T-helper 1 cell treated with Interleukin-12 subunit alpha and Interleukin-12 subunit beta and Interleukin-4 antibody, amounts not matched to agents 30 μg/mL and 1 μg/mL, for 36 hours (primary cell): ENCODE measurements around the gene EDIL3.
"Not testable (repeated sequence)": the region's sequence is repeated elsewhere in the genome, so short reads cannot be mapped to it uniquely, and the experiment has no call there.

Source experiments
- H3K27ac Mint-ChIP-seq: one replicate; pipeline ENCODE4 v1.8.0; 2021; ENCODE audit warnings: mild to moderate bottlenecking, mixed read lengths
- H3K27me3 Mint-ChIP-seq: one replicate; pipeline ENCODE4 v1.8.0; 2021; ENCODE audit warnings: low read depth, mixed read lengths
- H3K36me3 Mint-ChIP-seq: one replicate; pipeline ENCODE4 v1.8.0; 2021; ENCODE audit warnings: low read depth, mixed read lengths
- H3K4me1 Mint-ChIP-seq: one replicate; pipeline ENCODE4 v1.8.0; 2021; ENCODE audit warnings: low read depth, mixed read lengths
- H3K4me3 Mint-ChIP-seq: one replicate; pipeline ENCODE4 v1.8.0; 2021; ENCODE audit warnings: mild to moderate bottlenecking, moderate library complexity, mixed read lengths
- H3K9me3 Mint-ChIP-seq: one replicate; pipeline ENCODE4 v1.8.0; 2021; ENCODE audit warnings: mixed read lengths

EDIL3 gene

DNA sequence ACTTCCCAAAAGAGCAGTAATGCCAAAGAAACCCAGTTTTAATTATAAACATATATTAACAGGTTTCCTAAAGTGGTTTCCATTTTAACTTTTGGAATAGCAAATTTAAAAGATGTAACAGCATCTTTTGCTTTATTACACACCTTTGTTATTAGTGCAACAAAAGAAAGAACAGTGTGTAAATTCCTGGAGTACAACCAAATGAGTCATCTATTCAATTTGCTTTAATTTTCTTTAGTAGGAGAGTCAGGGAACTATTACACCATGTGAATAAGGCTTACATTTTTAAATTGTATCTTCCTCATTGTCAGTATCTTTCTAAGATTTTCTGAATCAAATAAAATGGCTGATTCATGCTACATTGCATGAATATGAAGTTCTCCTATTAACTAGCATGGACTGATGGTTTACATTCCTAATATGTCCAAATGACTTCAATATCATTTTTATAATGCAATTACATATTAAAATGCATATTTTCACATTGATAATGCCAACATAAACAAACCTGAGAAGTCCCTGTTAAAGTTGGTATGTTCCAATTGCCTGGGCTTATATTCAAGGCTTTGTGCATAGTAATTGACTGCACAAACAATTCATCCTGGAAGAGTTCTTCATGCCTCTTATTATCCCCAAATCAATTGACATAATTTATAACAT lies 22.5 kb downstream of the EDIL3 start:
- Mint-ChIP-seq H3K4me3 (no peak overlapping the region), H3K36me3 (no peaks in the 10 kb centered on the region), H3K27ac (no peak overlapping the region), H3K9me3 (no peaks in the 10 kb centered on the region), H3K4me1 (no peaks in the 10 kb centered on the region), H3K27me3 (no peaks in the 10 kb centered on the region)

DNA sequence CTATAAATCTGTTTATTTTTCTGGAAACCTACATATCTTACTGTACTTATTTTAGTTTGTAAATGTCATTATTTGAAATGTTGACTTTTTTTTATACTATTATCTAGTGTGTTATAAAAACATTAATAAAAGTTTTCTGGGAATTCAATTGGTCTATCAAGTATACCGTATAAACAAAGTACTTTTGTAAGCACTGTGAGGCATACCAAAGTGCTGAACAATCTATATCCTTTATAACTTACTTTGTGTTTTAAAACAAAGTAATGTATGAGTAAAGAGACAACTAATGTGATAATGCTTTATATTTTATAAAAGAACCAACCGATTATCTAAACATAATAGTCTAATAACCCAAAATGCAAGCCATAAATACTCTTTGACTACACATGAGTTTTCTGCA lies 23.1 kb downstream of the EDIL3 start:
- Mint-ChIP-seq H3K9me3 (no peaks in the 10 kb centered on the region), H3K27me3 (no peaks in the 10 kb centered on the region), H3K4me3 (no peak overlapping the region), H3K27ac (no peak overlapping the region), H3K36me3 (no peaks in the 10 kb centered on the region), H3K4me1 (no peaks in the 10 kb centered on the region)

DNA sequence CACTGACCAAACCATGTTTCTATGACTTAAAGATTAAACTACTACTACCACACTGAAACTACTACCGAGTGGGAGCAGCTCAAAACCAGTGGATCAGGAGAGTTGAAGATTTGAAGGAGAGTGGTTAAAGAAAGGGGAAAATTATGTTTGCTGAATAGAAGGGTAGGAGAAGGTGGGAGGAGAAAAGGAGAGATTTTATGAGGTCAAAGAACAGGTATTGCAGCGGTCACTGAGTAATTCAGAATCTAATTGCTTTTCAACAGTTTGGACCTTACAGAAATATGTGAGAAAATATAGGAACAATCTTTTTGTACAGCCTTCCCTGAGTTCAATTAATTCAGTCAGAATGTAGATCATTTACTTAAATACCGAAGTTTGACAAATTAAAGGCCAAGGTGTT lies 24.6 kb downstream of the EDIL3 start:
- no peak overlapping the region for H3K4me3 Mint-ChIP-seq
- H3K27ac Mint-ChIP-seq: no peak overlapping the region
- H3K27me3 Mint-ChIP-seq: no peaks in the 10 kb centered on the region
- H3K4me1 Mint-ChIP-seq: no peaks in the 10 kb centered on the region
- no peaks in the 10 kb centered on the region for H3K9me3 Mint-ChIP-seq
- H3K36me3 Mint-ChIP-seq: no peaks in the 10 kb centered on the region

DNA sequence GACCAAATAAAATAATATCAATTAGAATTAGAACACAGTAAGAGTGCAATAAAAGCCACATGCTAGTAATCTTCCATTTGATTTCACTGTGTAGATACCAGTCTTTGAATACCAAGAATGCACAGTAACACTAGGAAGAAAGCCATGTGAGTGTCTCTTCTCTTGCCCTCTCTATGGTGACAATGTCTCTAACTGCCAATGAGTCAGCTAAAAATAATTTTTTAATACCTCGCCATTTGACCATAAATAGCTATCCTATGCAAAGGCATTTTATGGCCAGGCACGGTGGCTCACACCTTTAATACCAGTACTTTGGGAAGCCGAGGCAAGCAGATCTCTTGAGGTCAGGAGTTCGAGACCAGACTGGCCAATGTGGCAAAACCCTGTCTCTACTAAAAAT lies 30.6 kb downstream of the EDIL3 start:
- Mint-ChIP-seq H3K4me1 (no peaks in the 10 kb centered on the region), H3K9me3 (no peaks in the 10 kb centered on the region), H3K4me3 (no peak overlapping the region), H3K27ac (no peak overlapping the region), H3K36me3 (no peaks in the 10 kb centered on the region), H3K27me3 (no peaks in the 10 kb centered on the region)

DNA sequence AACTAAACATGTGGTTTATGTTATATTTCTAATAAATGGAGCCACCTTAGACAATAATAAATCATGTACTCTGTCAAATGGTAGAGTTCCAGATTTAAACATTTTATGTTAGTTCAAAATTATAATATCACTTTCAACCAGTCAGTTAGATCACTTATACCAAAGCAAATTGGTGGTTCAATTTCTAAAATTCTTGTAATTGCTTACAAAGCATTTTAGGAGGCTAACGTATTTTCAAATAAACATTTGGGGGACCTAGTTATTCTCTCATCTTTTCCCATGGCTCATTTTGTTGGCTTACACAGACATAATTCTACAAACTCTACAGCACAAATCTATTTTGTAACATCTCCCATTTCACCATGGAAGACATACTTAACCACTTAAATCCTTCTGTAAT lies 39.9 kb downstream of the EDIL3 start:
- Mint-ChIP-seq H3K36me3 (no peaks in the 10 kb centered on the region), H3K9me3 (no peaks in the 10 kb centered on the region), H3K27ac (no peak overlapping the region), H3K27me3 (no peaks in the 10 kb centered on the region), H3K4me1 (no peaks in the 10 kb centered on the region), H3K4me3 (no peak overlapping the region)

DNA sequence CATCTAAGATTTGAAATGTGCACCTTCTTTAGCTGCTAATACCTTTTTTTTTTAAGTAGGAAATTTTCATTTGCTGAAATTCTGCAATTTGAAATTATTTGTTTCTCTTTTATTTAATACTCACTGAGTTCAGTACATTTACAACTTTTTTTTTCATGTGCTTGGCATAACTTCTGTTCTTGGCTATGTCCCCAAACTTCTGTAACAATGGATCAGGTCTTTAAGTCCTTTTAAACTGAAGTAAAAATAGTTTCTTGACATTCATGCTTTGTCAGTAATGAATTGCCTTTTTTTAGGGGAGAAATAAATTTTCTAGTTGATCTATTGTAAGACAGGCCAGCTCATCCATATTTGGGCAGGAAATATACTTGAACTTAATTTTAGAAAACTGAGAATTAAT lies 41.5 kb downstream of the EDIL3 start:
- H3K9me3 Mint-ChIP-seq: no peaks in the 10 kb centered on the region
- no peaks in the 10 kb centered on the region for H3K27me3 Mint-ChIP-seq
- H3K4me1 Mint-ChIP-seq: no peaks in the 10 kb centered on the region
- no peak overlapping the region for H3K27ac Mint-ChIP-seq
- H3K4me3 Mint-ChIP-seq: no peak overlapping the region
- no peaks in the 10 kb centered on the region for H3K36me3 Mint-ChIP-seq

DNA sequence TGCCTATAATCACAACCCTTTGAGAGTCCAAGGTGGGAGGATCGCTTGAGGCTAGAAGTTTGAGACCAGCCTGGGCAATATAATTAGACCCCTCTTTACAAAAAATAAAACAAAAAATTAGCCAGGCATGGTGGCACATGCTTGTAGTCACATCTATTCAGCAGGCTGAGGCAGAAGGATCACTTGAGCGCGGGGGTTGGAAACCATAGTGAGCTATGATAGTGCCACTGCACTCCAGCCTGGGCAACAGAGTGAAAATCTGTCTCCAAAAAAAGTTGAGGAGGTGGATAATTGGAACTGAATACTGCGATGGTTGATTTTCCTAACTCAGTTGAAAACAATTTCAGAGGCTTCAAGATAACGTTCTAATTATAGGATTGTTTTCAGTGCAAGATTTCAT lies 52.6 kb downstream of the EDIL3 start:
- no peaks in the 10 kb centered on the region for H3K4me1 Mint-ChIP-seq

DNA sequence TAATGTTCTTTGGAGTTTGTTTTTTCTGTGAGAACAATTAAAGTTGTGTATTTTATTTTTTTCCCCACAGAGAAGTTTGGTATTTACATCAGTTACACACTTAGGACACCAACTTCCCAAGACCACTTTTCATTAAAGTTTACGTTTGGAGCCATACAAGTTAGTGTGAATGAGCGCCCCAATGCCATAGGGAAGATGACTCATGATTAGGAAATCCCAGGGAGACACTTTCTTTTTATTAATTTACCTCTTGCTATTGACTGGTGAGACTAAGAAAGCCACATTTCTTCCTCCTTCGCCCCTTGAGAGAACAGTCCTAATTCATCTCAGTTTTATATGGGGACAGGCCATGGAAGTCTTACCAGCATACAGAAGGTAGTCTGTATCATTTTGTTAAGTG lies 57.1 kb downstream of the EDIL3 start:
- H3K27me3 Mint-ChIP-seq: no peaks in the 10 kb centered on the region
- peaks cover 1% of the 10 kb centered on the region for H3K9me3 Mint-ChIP-seq
- no peak overlapping the region for H3K4me3 Mint-ChIP-seq
- H3K27ac Mint-ChIP-seq: no peak overlapping the region
- no peaks in the 10 kb centered on the region for H3K4me1 Mint-ChIP-seq
- H3K36me3 Mint-ChIP-seq: no peaks in the 10 kb centered on the region

More for the DNA sequence above, 52.6 kb downstream of the EDIL3 start:
- Mint-ChIP-seq H3K9me3 (no peaks in the 10 kb centered on the region), H3K27me3 (no peaks in the 10 kb centered on the region), H3K36me3 (no peaks in the 10 kb centered on the region), H3K4me3 (no peak overlapping the region), H3K27ac (no peak overlapping the region)

DNA sequence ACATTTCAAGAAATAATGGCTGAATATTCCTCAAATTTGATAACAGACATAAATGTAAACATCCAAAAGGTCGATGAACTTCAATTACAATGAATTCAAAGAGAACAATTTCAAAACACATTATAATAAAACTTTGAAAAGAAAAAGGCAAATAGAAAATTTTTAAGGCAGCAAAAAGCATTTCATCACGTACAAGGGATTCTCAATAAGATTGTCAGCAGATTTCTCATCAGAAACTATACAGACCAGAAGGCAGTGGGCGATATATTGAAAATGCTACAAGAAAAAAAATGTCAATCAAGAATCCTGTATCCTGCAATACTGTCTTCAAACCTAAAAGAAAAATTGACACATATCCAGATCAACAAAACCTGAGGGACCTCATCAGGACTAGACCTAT lies 62.0 kb downstream of the EDIL3 start:
- no peak overlapping the region for H3K27ac Mint-ChIP-seq

DNA sequence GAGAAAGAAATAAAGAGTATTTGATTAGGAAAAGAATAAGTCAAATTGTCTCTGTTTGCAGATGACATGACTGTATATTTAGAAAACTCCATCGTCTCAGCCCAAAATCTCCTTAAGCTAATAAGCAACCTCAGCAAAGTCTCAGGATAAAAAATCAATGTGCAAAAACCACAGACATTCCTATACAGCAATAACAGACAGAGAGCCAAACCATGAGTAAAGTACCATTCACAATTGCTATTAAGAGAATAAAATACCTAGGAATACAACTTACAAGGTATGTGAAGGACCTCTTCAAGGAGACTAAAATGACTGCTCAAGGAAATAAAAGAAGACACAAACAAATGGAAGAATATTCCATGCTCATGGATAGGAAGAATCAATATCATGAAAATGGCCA lies 66.9 kb downstream of the EDIL3 start:
- not testable (repeated sequence) for H3K36me3 Mint-ChIP-seq, H3K4me1 Mint-ChIP-seq, H3K27me3 Mint-ChIP-seq, H3K27ac Mint-ChIP-seq, H3K4me3 Mint-ChIP-seq
- peaks cover 10% of the 10 kb centered on the region for H3K9me3 Mint-ChIP-seq

More for the DNA sequence above, 62.0 kb downstream of the EDIL3 start:
- Mint-ChIP-seq H3K4me1 (no peaks in the 10 kb centered on the region), H3K36me3 (no peaks in the 10 kb centered on the region), H3K4me3 (no peak overlapping the region), H3K27me3 (no peaks in the 10 kb centered on the region), H3K9me3 (peaks cover 10% of the 10 kb centered on the region)

DNA sequence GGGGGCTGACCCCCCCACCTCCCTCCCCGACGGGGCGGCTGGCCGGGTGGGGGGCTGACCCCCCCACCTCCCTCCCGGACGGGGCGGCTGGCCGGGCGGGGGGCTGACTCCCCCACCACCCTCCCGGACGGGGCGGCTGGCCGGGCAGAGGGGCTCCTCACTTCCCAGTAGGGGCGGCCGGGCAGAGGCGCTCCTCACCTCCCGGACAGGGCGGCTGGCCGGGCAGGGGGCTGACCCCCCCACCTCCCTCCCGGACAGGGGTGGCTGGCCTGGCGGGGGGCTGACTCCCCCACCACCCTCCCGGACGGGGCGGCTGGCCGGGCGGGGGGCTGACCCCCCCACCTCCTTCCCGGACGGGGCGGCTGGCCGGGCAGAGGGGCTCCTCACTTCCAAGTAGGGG lies 72.4 kb downstream of the EDIL3 start:
- not testable (repeated sequence) for H3K36me3 Mint-ChIP-seq, H3K27me3 Mint-ChIP-seq, H3K4me3 Mint-ChIP-seq, H3K9me3 Mint-ChIP-seq, H3K27ac Mint-ChIP-seq, H3K4me1 Mint-ChIP-seq

DNA sequence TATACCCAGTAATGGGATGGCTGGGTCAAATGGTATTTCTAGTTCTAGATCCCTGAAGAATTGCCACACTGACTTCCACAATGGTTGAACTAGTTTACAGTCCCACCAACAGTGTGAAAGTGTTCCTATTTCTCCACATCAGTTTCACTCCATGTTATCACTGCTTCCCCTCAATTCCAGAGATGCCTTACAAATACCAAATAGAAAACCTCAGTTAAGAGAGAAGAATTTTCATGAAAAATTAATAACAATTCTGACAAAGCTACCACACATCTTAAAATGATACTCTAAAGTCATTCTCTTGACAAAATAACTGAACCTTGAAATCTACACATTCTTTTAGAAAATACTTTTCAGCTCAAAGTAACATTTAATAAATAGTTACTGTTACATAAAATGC lies 74.8 kb downstream of the EDIL3 start:
- H3K4me3 Mint-ChIP-seq, H3K4me1 Mint-ChIP-seq, H3K27me3 Mint-ChIP-seq, H3K9me3 Mint-ChIP-seq, H3K36me3 Mint-ChIP-seq, H3K27ac Mint-ChIP-seq: not testable (repeated sequence)

DNA sequence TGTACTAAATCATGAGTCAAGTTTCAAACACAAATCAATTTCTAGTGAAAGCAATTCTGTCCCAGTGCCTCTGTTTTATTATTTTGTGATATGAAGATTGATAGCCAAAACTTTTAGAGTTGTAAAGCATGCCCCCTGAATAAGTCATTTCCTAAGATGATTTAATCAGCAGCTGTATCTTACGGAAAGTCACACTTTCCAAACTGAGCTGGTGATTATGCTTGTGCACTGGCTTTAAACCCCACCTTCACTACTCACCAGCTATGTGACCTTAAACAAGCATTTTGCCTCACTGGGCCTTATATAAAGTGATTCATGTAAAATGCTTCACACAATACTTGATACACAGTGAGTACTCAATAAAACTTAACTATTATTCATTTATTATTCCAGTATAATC lies 78.1 kb downstream of the EDIL3 start:
- no peak overlapping the region for H3K4me3 Mint-ChIP-seq
- no peaks in the 10 kb centered on the region for H3K4me1 Mint-ChIP-seq
- H3K36me3 Mint-ChIP-seq: no peaks in the 10 kb centered on the region
- no peaks in the 10 kb centered on the region for H3K27me3 Mint-ChIP-seq
- no peak overlapping the region for H3K27ac Mint-ChIP-seq
- H3K9me3 Mint-ChIP-seq: no peaks in the 10 kb centered on the region

DNA sequence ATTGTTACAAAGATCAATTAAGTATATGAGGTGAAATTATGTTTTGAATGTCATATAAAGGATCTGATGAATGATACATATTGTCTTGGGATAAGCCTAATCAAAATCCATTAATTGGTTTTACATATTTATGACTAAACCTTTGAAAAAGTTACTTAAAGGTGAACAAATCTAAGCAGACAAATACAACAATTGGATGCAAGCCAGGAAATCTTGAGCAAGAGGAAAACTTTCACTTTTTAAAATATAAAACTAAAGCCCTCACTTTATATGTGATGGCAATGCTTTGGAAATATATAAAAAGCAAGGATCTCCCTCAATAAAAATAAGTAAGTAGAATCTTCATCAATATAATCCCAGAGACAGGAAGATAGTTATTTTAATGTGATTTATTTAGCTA lies 80.1 kb downstream of the EDIL3 start:
- Mint-ChIP-seq H3K9me3 (no peaks in the 10 kb centered on the region), H3K4me3 (no peak overlapping the region), H3K27ac (no peak overlapping the region), H3K4me1 (no peaks in the 10 kb centered on the region), H3K36me3 (no peaks in the 10 kb centered on the region), H3K27me3 (no peaks in the 10 kb centered on the region)

DNA sequence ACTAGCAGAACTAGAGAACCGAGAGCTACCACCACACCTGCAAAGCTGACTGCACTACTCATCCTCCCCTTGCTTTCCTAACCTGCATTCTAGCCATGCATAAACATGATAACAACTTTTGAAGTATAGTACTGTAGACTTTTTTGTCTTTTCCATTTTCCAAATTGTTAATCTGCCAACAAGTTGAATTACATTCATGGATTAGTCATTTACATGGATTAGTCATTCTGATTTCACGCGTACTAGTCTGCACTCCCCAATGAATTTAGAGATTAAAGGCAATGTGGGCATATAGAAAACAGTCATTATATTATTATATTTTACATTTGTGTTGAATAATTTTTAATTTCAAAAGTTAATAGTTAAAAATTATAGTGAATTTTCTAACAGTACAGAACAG lies 81.4 kb downstream of the EDIL3 start:
- no peak overlapping the region for H3K4me3 Mint-ChIP-seq
- no peaks in the 10 kb centered on the region for H3K4me1 Mint-ChIP-seq
- no peaks in the 10 kb centered on the region for H3K9me3 Mint-ChIP-seq
- H3K27me3 Mint-ChIP-seq: no peaks in the 10 kb centered on the region
- no peaks in the 10 kb centered on the region for H3K36me3 Mint-ChIP-seq
- H3K27ac Mint-ChIP-seq: no peak overlapping the region

DNA sequence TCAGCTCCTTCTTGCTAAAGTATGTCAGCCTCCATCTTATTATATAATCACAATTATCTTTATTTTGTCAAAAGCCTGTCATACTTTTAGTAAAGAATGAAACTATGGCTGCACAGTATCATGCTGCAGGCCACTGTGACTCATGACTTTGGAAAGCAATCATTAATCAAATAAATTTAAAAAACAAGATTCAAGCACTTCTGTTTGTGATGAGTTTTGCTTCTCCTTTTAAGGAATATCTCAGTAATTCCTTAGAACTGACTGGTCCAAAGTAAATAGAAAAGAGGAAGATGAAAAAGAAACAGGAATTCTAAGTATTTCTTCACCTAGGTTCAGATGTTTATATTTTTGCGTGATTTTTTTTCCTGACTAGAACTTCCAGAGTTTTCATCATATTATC lies 83.1 kb downstream of the EDIL3 start:
- H3K27ac Mint-ChIP-seq: no peak overlapping the region
- H3K4me3 Mint-ChIP-seq: no peak overlapping the region
- no peaks in the 10 kb centered on the region for H3K27me3 Mint-ChIP-seq
- H3K4me1 Mint-ChIP-seq: no peaks in the 10 kb centered on the region
- H3K9me3 Mint-ChIP-seq: no peaks in the 10 kb centered on the region
- no peaks in the 10 kb centered on the region for H3K36me3 Mint-ChIP-seq
